HG03432 (cell line): ENCODE results near the gene PRKCE.

Experiments used
- ATAC-seq: cut with Tn5 transposase; IDR thresholded peaks from one replicate; pipeline ENCODE4 v1.9.1; 2021; ENCODE audit warnings: mild to moderate bottlenecking, moderate library complexity; ENCODE audit not compliant: unreplicated experiment

The PRKCE gene

GRCh38 chr2:45776160-45776955 lies 124.9 kb downstream of the PRKCE start:
- no peak for ATAC-seq

GRCh38 chr2:45777996-45778719 lies 126.7 kb downstream of the PRKCE start:
- no peak for ATAC-seq

- no peak for ATAC-seq
Observed at GRCh38 chr2:45778720-45779171, 127.3 kb downstream of the PRKCE start.

- peak; percentile 60 for ATAC-seq
Observed at GRCh38 chr2:45780541-45781463, 129.3 kb downstream of the PRKCE start.

- peak; percentile 29 for ATAC-seq
Observed at GRCh38 chr2:45781464-45781811, 130.0 kb downstream of the PRKCE start.

- ATAC-seq = no peak
Observed at GRCh38 chr2:45782436-45782835, 131.0 kb downstream of the PRKCE start.

- ATAC-seq = no peak
Observed at GRCh38 chr2:45782986-45783385, 131.5 kb downstream of the PRKCE start.

GRCh38 chr2:45786030-45786835 lies 134.8 kb downstream of the PRKCE start:
- no peak for ATAC-seq

- no peak for ATAC-seq
Observed at GRCh38 chr2:45786836-45787357, 135.4 kb downstream of the PRKCE start.

- ATAC-seq = no peak
Observed at GRCh38 chr2:45788401-45788800, 136.9 kb downstream of the PRKCE start.

GRCh38 chr2:45789317-45789716 lies 137.8 kb downstream of the PRKCE start:
- ATAC-seq = no peak

GRCh38 chr2:45789961-45790723 lies 138.7 kb downstream of the PRKCE start:
- no peak for ATAC-seq

- no peak for ATAC-seq
Observed at GRCh38 chr2:45793305-45793962, 142.0 kb downstream of the PRKCE start.

- no peak for ATAC-seq
Observed at GRCh38 chr2:45794134-45794617, 142.7 kb downstream of the PRKCE start.

- no peak for ATAC-seq
Observed at GRCh38 chr2:45796500-45796899, 145.0 kb downstream of the PRKCE start.

- no peak for ATAC-seq
Observed at GRCh38 chr2:45797451-45798230, 146.2 kb downstream of the PRKCE start.

- no peak for ATAC-seq
Observed at GRCh38 chr2:45799679-45800381, 148.4 kb downstream of the PRKCE start.
